HepG2 (cell line): ENCODE measurements around the gene TSPAN15. TPM values are rescaled to one million over a fixed set of nuclear protein-coding genes. Genes with fewer than 3 reads are reported as not detected.

Experiments used
- AHR ChIP-seq: IDR thresholded peaks from 2 replicates; pipeline ENCODE4 v1.6.1; 2018; ENCODE audit warnings: missing genetic modification reagents, missing compliant biosample characterization
- ATAD3A ChIP-seq: sonication (generic); formaldehyde crosslinking; IDR thresholded peaks from 2 replicates; pipeline ENCODE4 v1.4.0; 2020; ENCODE audit warnings: missing genetic modification reagents
- CREB1 ChIP-seq, 2 experiments: fragments of 450-650 bp in 1 of 2; IDR thresholded peaks; 2 replicates each; pipeline ENCODE4 v1.6.1; 2016 to 2017; ENCODE audit warnings: control low read depth in 1 of 2, mild to moderate bottlenecking in 1 of 2, missing compliant biosample characterization in 1 of 2, missing genetic modification characterization in 1 of 2
- GFI1 ChIP-seq: sonication (generic); formaldehyde crosslinking; IDR thresholded peaks from 2 replicates; pipeline ENCODE4 v1.5.0; 2020; ENCODE audit warnings: missing genetic modification reagents, mild to moderate bottlenecking, borderline replicate concordance
- HMG20B ChIP-seq: conservative IDR thresholded peaks from 2 replicates; pipeline ENCODE4 v1.6.1; 2016; ENCODE audit warnings: missing genetic modification reagents, missing compliant biosample characterization
- HNRNPH1 ChIP-seq: fragments of 200-400 bp; formaldehyde crosslinking; optimal IDR thresholded peaks from 2 replicates; pipeline ENCODE3; 2017; ENCODE audit warnings: mild to moderate bottlenecking, low read depth, low read length
- MBD4 ChIP-seq: IDR thresholded peaks from 2 replicates; pipeline ENCODE4 v1.6.1; 2012; ENCODE audit warnings: low read length, inconsistent platforms, borderline replicate concordance
- MEIS1 ChIP-seq: sonication (generic); formaldehyde crosslinking; IDR thresholded peaks from 2 replicates; pipeline ENCODE4 v1.9.0; 2021; ENCODE audit warnings: mild to moderate bottlenecking, missing genetic modification reagents, moderate library complexity, borderline replicate concordance
- NFRKB ChIP-seq: fragments of 450-650 bp; IDR thresholded peaks from 2 replicates; pipeline ENCODE4 v1.6.1; 2017
- POLR2A ChIP-seq, 2 experiments: IDR thresholded peaks; 2 replicates each; pipeline ENCODE4 v1.6.1; 2011; ENCODE audit warnings: low read depth in 2 of 2, low read length in 2 of 2, mild to moderate bottlenecking in 1 of 2, moderate library complexity in 1 of 2; ENCODE audit not compliant: insufficient read depth in 1 of 2
- PRDM4 ChIP-seq: sonication (generic); formaldehyde crosslinking; IDR thresholded peaks from 2 replicates; pipeline ENCODE4 v1.9.0; 2021; ENCODE audit warnings: missing genetic modification reagents, borderline replicate concordance
- SMAD9 ChIP-seq: sonication (generic); formaldehyde crosslinking; IDR thresholded peaks from 2 replicates; pipeline ENCODE4 v1.5.1; 2020; ENCODE audit warnings: mild to moderate bottlenecking, missing genetic modification reagents
- SMC3 ChIP-seq: IDR thresholded peaks from 2 replicates; pipeline ENCODE4 v1.6.1; 2011; ENCODE audit warnings: low read length, improper control_type of control experiment
- SP2 ChIP-seq: sonication (generic); formaldehyde crosslinking; IDR thresholded peaks from 2 replicates; pipeline ENCODE4 v1.5.1; 2020; ENCODE audit warnings: mild to moderate bottlenecking, missing genetic modification reagents
- U2AF1 ChIP-seq: fragments of 200-400 bp; formaldehyde crosslinking; optimal IDR thresholded peaks from 2 replicates; pipeline ENCODE3; 2017; ENCODE audit warnings: mild to moderate bottlenecking, low read depth, low read length
- ZBTB7A ChIP-seq: sonication (generic); formaldehyde crosslinking; IDR thresholded peaks from 2 replicates; pipeline ENCODE4 v1.8.0; 2022; ENCODE audit warnings: mild to moderate bottlenecking, missing genetic modification reagents
- ZFP36L2 ChIP-seq: sonication (generic); formaldehyde crosslinking; IDR thresholded peaks from 2 replicates; pipeline ENCODE4 v1.4.0; 2020; ENCODE audit warnings: missing genetic modification reagents
- ZFP41 ChIP-seq: sonication (generic); formaldehyde crosslinking; IDR thresholded peaks from 2 replicates; pipeline ENCODE4 v1.4.0; 2020; ENCODE audit warnings: mild to moderate bottlenecking, missing genetic modification reagents, borderline replicate concordance
- ZMYM4 ChIP-seq: sonication (generic); formaldehyde crosslinking; IDR thresholded peaks from 2 replicates; pipeline ENCODE4 v1.8.1; 2023; ENCODE audit warnings: mild to moderate bottlenecking, missing genetic modification reagents
- ZNF121 ChIP-seq: sonication (generic); formaldehyde crosslinking; IDR thresholded peaks from 2 replicates; pipeline ENCODE4 v1.5.0; 2020; ENCODE audit warnings: mild to moderate bottlenecking, missing genetic modification reagents
- ZNF317 ChIP-seq: sonication (generic); formaldehyde crosslinking; IDR thresholded peaks from 2 replicates; pipeline ENCODE4 v1.5.0; 2020; ENCODE audit warnings: mild to moderate bottlenecking, missing genetic modification reagents
- ZNF333 ChIP-seq: sonication (generic); formaldehyde crosslinking; IDR thresholded peaks from 2 replicates; pipeline ENCODE4 v1.4.0; 2020; ENCODE audit warnings: mild to moderate bottlenecking, missing genetic modification reagents, borderline replicate concordance
- ZNF432 ChIP-seq: sonication (generic); formaldehyde crosslinking; IDR thresholded peaks from 2 replicates; pipeline ENCODE4 v1.5.0; 2020; ENCODE audit warnings: missing genetic modification reagents, mild to moderate bottlenecking, borderline replicate concordance
- ZNF496 ChIP-seq: sonication (generic); formaldehyde crosslinking; IDR thresholded peaks from 2 replicates; pipeline ENCODE4 v1.8.1; 2023; ENCODE audit warnings: mild to moderate bottlenecking, moderate library complexity, missing genetic modification reagents; ENCODE audit not compliant: insufficient replicate concordance
- ZNF644 ChIP-seq: IDR thresholded peaks from 2 replicates; pipeline ENCODE4 v1.6.1; 2016; ENCODE audit warnings: low read depth
- ZNF737 ChIP-seq: sonication (generic); formaldehyde crosslinking; IDR thresholded peaks from 2 replicates; pipeline ENCODE4 v1.5.0; 2020; ENCODE audit warnings: missing genetic modification reagents, mild to moderate bottlenecking, borderline replicate concordance
- ZSCAN25 ChIP-seq: sonication (generic); formaldehyde crosslinking; IDR thresholded peaks from 2 replicates; pipeline ENCODE4 v1.8.0; 2022; ENCODE audit warnings: mild to moderate bottlenecking, missing genetic modification reagents
- polyA plus RNA-seq, 8 experiments: library from polyadenylated mRNA; depleted of rRNA in 3 of 8; stranded (reverse) in 7 of 8; unstranded in 1 of 8; fragments of >200 nt; fragmentation: Illumina TruSeq in 4 of 8; extraction: Trizol in 4 of 8; gene quantifications; 2 replicates each; pipeline versions ENCODE4 v1.2.1 to v1.2.3, GENCODE V29; 2011 to 2016; ENCODE audit warnings: low read depth in 4 of 8, missing spikeins in 1 of 8, mixed read lengths in 1 of 8; ENCODE audit not compliant: insufficient read depth in 1 of 8
- total RNA-seq, 5 experiments: library from RNA; depleted of rRNA; stranded (reverse); fragments of >200 nt; fragmentation: Illumina TruSeq; extraction: Trizol; gene quantifications; 2 replicates each; pipeline ENCODE4 v1.2.3, GENCODE V29; 2016; ENCODE audit warnings: low read depth in 1 of 5
- TF ChIP-seq, protein P1 (sequence below): sonication (generic); formaldehyde crosslinking; IDR thresholded peaks from 2 replicates; pipeline ENCODE4 v1.8.1; 2023; ENCODE audit warnings: mild to moderate bottlenecking, missing genetic modification reagents
- TF ChIP-seq, protein P2 (sequence below): sonication (generic); formaldehyde crosslinking; IDR thresholded peaks from 2 replicates; pipeline ENCODE4 v1.4.0; 2020; ENCODE audit warnings: low read depth, mild to moderate bottlenecking, missing genetic modification reagents

The TSPAN15 gene
- total and polyA plus RNA-seq, 2 of the 13 experiments (the other 11 are each of a cell fraction or from before 2014, with no cell fraction given): 0.27 to 3.2 TPM

- TF ChIP-seq MBD4: no peak
- TF ChIP-seq HNRNPH1: no peak
- TF ChIP-seq, protein P1, sequence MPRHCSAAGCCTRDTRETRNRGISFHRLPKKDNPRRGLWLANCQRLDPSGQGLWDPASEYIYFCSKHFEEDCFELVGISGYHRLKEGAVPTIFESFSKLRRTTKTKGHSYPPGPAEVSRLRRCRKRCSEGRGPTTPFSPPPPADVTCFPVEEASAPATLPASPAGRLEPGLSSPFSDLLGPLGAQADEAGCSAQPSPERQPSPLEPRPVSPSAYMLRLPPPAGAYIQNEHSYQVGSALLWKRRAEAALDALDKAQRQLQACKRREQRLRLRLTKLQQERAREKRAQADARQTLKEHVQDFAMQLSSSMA (CRISPR knock-in tag): no peak
- 0 out of 2 replicates have a peak, but pooled peaks have one; percentile 21 for TF ChIP-seq ZNF317 (CRISPR knock-in tag)
- TF ChIP-seq HMG20B (CRISPR knock-in tag): 0 out of 2 replicates have a peak, but pooled peaks have one; percentile 42
- peak; percentile 95 for TF ChIP-seq ZNF121 (CRISPR knock-in tag)
- TF ChIP-seq ZNF737 (CRISPR knock-in tag): no peak
- TF ChIP-seq ZSCAN25 (CRISPR knock-in tag): peak; percentile 89
- TF ChIP-seq AHR (CRISPR knock-in tag): no peak
- TF ChIP-seq SP2 (CRISPR knock-in tag): no peak
- TF ChIP-seq, protein P2, sequence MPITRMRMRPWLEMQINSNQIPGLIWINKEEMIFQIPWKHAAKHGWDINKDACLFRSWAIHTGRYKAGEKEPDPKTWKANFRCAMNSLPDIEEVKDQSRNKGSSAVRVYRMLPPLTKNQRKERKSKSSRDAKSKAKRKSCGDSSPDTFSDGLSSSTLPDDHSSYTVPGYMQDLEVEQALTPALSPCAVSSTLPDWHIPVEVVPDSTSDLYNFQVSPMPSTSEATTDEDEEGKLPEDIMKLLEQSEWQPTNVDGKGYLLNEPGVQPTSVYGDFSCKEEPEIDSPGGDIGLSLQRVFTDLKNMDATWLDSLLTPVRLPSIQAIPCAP (CRISPR knock-in tag): no peak
- no peak for TF ChIP-seq ZNF496 (CRISPR knock-in tag)
- TF ChIP-seq MEIS1: no peak
- no peak for TF ChIP-seq ZFP36L2 (CRISPR knock-in tag)
- no peak for TF ChIP-seq ZNF333 (CRISPR knock-in tag)
- no peak for TF ChIP-seq ZFP41 (CRISPR knock-in tag)
- TF ChIP-seq NFRKB: no peak
- 0 out of 2 replicates have a peak, but pooled peaks have one; percentile 7 for TF ChIP-seq CREB1 (IDR thresholded peaks at IDR 0.05)
- no peak; the same call in 1 of the 2 replicates for TF ChIP-seq CREB1 (CRISPR knock-in tag; IDR thresholded peaks at IDR 0.05)
- no peak for TF ChIP-seq ZBTB7A
- peak; percentile 57; the same call in 1 of the 2 replicates for TF ChIP-seq ZMYM4 (CRISPR knock-in tag)
- no peak for TF ChIP-seq SMAD9
- TF ChIP-seq ATAD3A (CRISPR knock-in tag): no peak
- TF ChIP-seq POLR2A (IDR thresholded peaks at IDR 0.05; ENCODE audit: insufficient read depth in 1 of 2, low read depth in 2 of 2, low read length in 2 of 2): no peak
- TF ChIP-seq ZNF432 (CRISPR knock-in tag): no peak
- peak; percentile 93 for TF ChIP-seq ZNF644
- no peak for TF ChIP-seq U2AF1
- TF ChIP-seq GFI1 (CRISPR knock-in tag): peak; percentile 59; the same call in 1 of the 2 replicates
- no peak for TF ChIP-seq PRDM4
- TF ChIP-seq SMC3: no peak
These were observed 25.6 kb upstream of the TSPAN15 start (continued) for GRCh38 chr10:69425511-69426298.
